K562 (cell line): Measurements from ENCODE around the gene KCTD19. TPM values are rescaled to one million over a fixed set of nuclear protein-coding genes. Genes with fewer than 3 reads are reported as not detected.
A peak's percentile ranks its signal among the peaks of the same experiment; 100 is the strongest.

ENCODE experiments used
- ARID2 ChIP-seq: fragments of 450-650 bp; IDR thresholded peaks from 2 replicates; pipeline ENCODE4 v1.6.1; 2017; ENCODE audit warnings: antibody characterized with exemption, mild to moderate bottlenecking
- ATF1 ChIP-seq, 2 experiments: fragments of 450-650 bp in 1 of 2; IDR thresholded peaks; 2 replicates each; pipeline ENCODE4 v1.6.1; 2016; ENCODE audit warnings: missing compliant biosample characterization in 1 of 2, missing genetic modification characterization in 1 of 2
- CREB3L1 ChIP-seq: fragments of 450-650 bp; IDR thresholded peaks from 2 replicates; pipeline ENCODE4 v1.6.1; 2014; ENCODE audit warnings: low read depth, mild to moderate bottlenecking, moderate library complexity, borderline replicate concordance
- CXXC5 ChIP-seq: fragments of 250-450 bp; sonication (Bioruptor Pico); IDR thresholded peaks from 2 replicates; pipeline ENCODE4 v1.8.0; 2022; ENCODE audit warnings: inconsistent platforms, mild to moderate bottlenecking, moderate library complexity
- HDAC1 ChIP-seq, 2 experiments: fragments of 450-650 bp; IDR thresholded peaks; 2 replicates each; pipeline ENCODE4 v1.6.1; 2016 to 2017; ENCODE audit warnings: inconsistent platforms in 1 of 2, mild to moderate bottlenecking in 1 of 2, moderate library complexity in 1 of 2
- HDGF ChIP-seq: fragments of 450-650 bp; IDR thresholded peaks from 2 replicates; pipeline ENCODE4 v1.6.1; 2016
- HMGN3 ChIP-seq: IDR thresholded peaks from 2 replicates; pipeline ENCODE4 v1.6.1; 2011; ENCODE audit warnings: borderline replicate concordance, low read depth, mild to moderate bottlenecking, mixed read lengths, low read length; ENCODE audit not compliant: insufficient read length; ENCODE audit errors: extremely low read depth
- NCOA2 ChIP-seq, 2 experiments: fragments of 450-650 bp; IDR thresholded peaks; 2 replicates each; pipeline ENCODE4 v1.6.1; 2018; ENCODE audit warnings: mild to moderate bottlenecking in 2 of 2, moderate library complexity in 1 of 2; ENCODE audit not compliant: partially characterized antibody in 2 of 2
- NFE2 ChIP-seq: IDR thresholded peaks from 2 replicates; pipeline ENCODE4 v1.6.1; 2014; ENCODE audit warnings: antibody characterized with exemption, low read depth
- PKNOX1 ChIP-seq: fragments of 450-650 bp; IDR thresholded peaks from 2 replicates; pipeline ENCODE4 v1.6.1; 2016
- RBM17 ChIP-seq: fragments of 200-400 bp; formaldehyde crosslinking; IDR thresholded peaks from 2 replicates; pipeline ENCODE4 v1.6.1; 2017; ENCODE audit warnings: low read depth, mild to moderate bottlenecking, low read length, borderline replicate concordance
- SMAD3 ChIP-seq: fragments of 450-650 bp; formaldehyde crosslinking; conservative IDR thresholded peaks from 2 replicates; pipeline ENCODE4 v1.4.0; 2020; ENCODE audit warnings: mild to moderate bottlenecking
- STAT5B ChIP-seq: fragments of 250-450 bp; sonication (Bioruptor Pico); IDR thresholded peaks from 2 replicates; pipeline ENCODE4 v1.8.0; 2021; ENCODE audit warnings: mild to moderate bottlenecking, inconsistent platforms
- TGIF2 ChIP-seq: sonication (generic); formaldehyde crosslinking; IDR thresholded peaks from 2 replicates; pipeline ENCODE4 v1.8.1; 2022; ENCODE audit warnings: mild to moderate bottlenecking, missing genetic modification reagents, moderate library complexity
- THAP12 ChIP-seq: fragments of 250-450 bp; sonication (Bioruptor Pico); IDR thresholded peaks from 2 replicates; pipeline ENCODE4 v1.9.0; 2021; ENCODE audit warnings: mild to moderate bottlenecking, inconsistent platforms
- ZNF184 ChIP-seq: sonication (generic); formaldehyde crosslinking; IDR thresholded peaks from 2 replicates; pipeline ENCODE4 v1.5.0; 2020; ENCODE audit warnings: missing genetic modification reagents
- ZNF197 ChIP-seq: fragments of 200-800 bp; sonication (Bioruptor generic); IDR thresholded peaks from 2 replicates; pipeline ENCODE4 v1.6.1; 2016; ENCODE audit warnings: low read depth, missing genetic modification characterization, missing compliant biosample characterization
- ZNF316 ChIP-seq: fragments of 450-650 bp; IDR thresholded peaks from 2 replicates; pipeline ENCODE4 v1.6.1; 2016
- ZNF780A ChIP-seq: fragments of 250-450 bp; sonication (Bioruptor Pico); IDR thresholded peaks from 2 replicates; pipeline ENCODE4 v1.5.0; 2021; ENCODE audit warnings: mild to moderate bottlenecking
- polyA plus RNA-seq, 8 experiments: library from polyadenylated mRNA; depleted of rRNA in 4 of 8; stranded (reverse) in 5 of 8; unstranded in 3 of 8; fragments of >200 nt; fragmentation: Nextera tagmentation in 2 of 8; fragmentation: Illumina TruSeq in 1 of 8; extraction: Ambion mirVana in 2 of 8; extraction: Trizol in 1 of 8; gene quantifications; 2 replicates each; pipeline versions ENCODE4 v1.2.1 to v1.2.3, GENCODE V29; 2011 to 2014; ENCODE audit warnings: inconsistent platforms in 1 of 8, missing spikeins in 1 of 8
- total RNA-seq, 7 experiments: library from RNA; depleted of rRNA in 6 of 7; stranded (reverse); fragments of >200 nt in 6 of 7; fragmentation: Illumina TruSeq in 2 of 7; extraction: Trizol in 2 of 7; gene quantifications; 2 replicates each; pipeline versions ENCODE4 v1.2.1 to v1.2.3, GENCODE V29; 2011 to 2021; ENCODE audit warnings: low replicate concordance in 1 of 7
- TF ChIP-seq, protein P1 (sequence below): sonication (generic); formaldehyde crosslinking; IDR thresholded peaks from 2 replicates; pipeline ENCODE4 v1.8.1; 2022; ENCODE audit warnings: missing genetic modification reagents

The KCTD19 gene
- total and polyA plus RNA-seq, 9 of the 15 experiments (the other 6 are each of a cell fraction or from before 2014, with no cell fraction given) = 0.03 to 0.91 (median 0.22) TPM; not detected in 2

DNA sequence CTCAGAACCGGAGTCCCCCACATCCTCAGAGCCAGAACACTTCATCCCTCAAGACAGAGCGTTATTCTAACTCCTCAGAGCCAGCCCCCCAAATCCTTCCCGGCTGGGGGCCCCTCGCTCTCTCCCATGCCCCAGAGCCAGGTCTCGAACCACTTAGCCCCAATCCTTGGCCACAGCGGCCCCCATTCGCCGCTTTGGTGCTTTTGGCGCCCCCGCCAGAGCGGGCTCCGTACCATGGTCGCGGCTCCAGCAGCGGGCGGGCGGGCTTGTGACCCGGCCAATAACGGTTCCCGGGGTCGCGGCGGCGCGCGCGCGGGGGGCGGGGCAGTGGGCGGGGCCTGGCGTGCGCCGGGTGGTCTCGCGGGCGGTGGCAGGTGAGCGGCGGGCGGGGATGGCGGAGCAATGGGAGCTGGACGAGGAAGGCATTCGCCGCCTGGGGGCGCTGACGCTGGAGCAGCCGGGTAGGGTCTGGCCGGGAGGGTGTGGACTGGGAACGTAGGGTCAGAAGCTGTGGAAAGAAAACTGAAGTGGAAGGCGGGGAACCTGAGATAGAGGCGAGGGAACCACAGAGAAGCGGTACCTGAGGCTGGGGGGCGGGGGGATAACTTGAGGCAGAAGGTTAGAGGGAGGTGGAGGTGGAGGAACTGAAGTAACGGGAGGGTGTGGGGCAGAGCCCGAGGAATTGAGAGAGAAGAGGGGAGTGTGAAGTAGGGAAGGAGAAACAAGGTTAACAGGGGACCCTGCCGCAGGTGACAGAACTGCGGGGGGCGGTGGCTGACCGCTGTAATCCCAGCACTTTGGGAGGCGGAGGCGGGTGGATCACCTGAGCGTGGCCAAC, at the start of gene KCTD19, which contains the start of gene LRRC36 (continued):
- TF ChIP-seq, protein P1, sequence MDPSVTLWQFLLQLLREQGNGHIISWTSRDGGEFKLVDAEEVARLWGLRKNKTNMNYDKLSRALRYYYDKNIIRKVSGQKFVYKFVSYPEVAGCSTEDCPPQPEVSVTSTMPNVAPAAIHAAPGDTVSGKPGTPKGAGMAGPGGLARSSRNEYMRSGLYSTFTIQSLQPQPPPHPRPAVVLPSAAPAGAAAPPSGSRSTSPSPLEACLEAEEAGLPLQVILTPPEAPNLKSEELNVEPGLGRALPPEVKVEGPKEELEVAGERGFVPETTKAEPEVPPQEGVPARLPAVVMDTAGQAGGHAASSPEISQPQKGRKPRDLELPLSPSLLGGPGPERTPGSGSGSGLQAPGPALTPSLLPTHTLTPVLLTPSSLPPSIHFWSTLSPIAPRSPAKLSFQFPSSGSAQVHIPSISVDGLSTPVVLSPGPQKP = no peak
- no peak for TF ChIP-seq PKNOX1
- TF ChIP-seq ZNF184 (CRISPR knock-in tag) = no peak
- no peak for TF ChIP-seq THAP12
- TF ChIP-seq SMAD3 (CRISPR knock-in tag) = no peak
- TF ChIP-seq HDGF = 0 out of 2 replicates have a peak, but pooled peaks have one; percentile 50
- TF ChIP-seq ARID2 = no peak
- no peak for TF ChIP-seq ZNF197
- no peak for TF ChIP-seq TGIF2
- 0 out of 2 replicates have a peak, but pooled peaks have one; percentile 6 for TF ChIP-seq ZNF316
- no peak for TF ChIP-seq RBM17
- no peak for TF ChIP-seq STAT5B (CRISPR knock-in tag)
- peak; percentile 27 for TF ChIP-seq HMGN3
- no peak for TF ChIP-seq CREB3L1
- TF ChIP-seq HDAC1 (IDR thresholded peaks at IDR 0.05) = peak in 1 of 2 experiments; percentile 48; a peak in 1 of 4 replicates
- TF ChIP-seq CXXC5 (CRISPR knock-in tag) = peak; percentile 47; the same call in 1 of the 2 replicates
- TF ChIP-seq NCOA2 (IDR thresholded peaks at IDR 0.05; ENCODE audit: partially characterized antibody in 2 of 2) = no peak
- TF ChIP-seq ZNF780A (CRISPR knock-in tag) = no peak
- TF ChIP-seq ATF1 (CRISPR knock-in tag; IDR thresholded peaks at IDR 0.05) = no peak
- TF ChIP-seq ATF1 (tag; IDR thresholded peaks at IDR 0.05) = 0 out of 2 replicates have a peak, but pooled peaks have one; percentile 7
- no peak for TF ChIP-seq NFE2
